Stimulated activated CD4-positive, alpha-beta T cell treated with anti-CD3 and anti-CD28 coated beads, Interleukin-15, amount 100 ng/mL, for 24 hours (primary cell): ENCODE measurements around the gene FSTL4.

Experiments
- DNase-seq: peaks from one replicate; pipeline ENCODE4 v3.0.0-alpha.2; 2020

FSTL4 gene

DNA sequence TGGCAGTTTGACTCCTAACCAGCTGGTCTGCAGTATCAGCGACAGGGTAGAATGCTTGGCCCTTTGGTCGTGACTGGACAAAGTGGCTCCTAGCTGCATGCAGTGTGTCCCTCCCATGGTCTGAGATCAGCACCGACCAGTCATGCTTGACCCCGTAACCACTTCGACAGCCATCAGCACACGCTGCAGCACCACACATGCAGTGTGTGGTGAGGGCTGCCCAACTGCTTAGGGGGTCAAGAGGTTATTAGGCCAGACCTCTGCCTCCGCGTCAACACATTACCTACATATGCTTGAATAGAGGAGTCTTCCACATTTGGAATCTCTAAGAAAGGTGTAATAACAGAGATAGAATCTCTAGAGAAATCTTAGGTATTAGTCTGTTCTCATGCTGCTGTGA is 139.1 kb downstream of the FSTL4 start:
- no peak for DNase-seq

DNA sequence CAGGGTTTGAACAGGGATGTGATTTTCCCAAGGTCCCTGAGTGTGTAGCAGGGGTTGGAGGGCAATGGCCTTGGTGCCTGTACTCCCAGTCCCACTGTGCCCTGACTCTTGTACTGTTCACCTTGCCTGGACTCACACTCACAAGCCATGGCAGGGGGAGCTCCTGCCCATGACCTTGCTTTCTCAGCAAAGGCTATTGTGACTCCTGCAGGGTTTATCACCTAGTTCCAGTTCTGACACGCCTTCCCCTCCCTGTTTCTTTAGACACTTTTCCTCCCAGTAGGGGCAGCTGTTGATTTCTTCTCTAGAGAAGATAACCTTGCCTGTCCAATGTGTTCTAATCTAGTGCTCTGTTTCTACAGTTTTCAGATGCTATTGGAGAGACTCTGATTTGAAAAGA is 139.5 kb downstream of the FSTL4 start:
- DNase-seq = no peak

DNA sequence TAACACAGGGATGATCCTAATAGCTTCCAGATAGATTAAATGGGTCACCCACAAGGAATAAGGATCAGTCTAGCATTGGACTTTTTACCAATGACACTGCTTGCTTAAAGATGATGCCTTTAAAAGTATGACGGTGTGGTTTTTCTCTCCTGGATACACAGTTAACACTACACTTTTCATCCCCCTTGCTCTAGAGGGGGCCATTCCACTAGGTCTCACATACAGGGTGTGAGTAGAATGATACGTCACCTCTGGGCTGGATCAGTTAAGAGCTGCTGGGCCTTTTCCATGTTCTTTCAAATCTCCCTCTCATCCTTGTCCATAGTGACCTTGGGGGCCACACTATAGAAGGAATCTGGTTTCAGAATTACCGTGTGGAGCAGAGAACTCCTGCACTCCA is 140.6 kb downstream of the FSTL4 start:
- DNase-seq = no peak

DNA sequence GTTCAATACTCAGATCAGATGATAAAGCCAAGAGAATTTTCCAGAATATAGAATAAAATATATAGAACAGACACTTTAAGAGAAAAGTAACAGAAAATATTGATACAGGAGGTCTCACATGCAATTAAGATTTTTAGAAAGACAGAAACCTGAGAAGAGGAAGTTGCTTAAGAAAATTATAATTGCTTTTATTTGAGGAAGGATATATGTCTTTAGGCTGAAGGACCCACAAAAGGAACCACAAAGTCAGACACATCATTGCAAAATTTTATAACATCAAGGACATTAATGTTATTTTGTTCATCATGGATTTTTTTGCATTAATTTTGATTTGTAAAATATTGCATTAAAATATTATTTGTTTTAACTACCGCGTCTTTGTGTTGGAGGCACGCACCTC is 141.5 kb downstream of the FSTL4 start:
- no peak for DNase-seq

DNA sequence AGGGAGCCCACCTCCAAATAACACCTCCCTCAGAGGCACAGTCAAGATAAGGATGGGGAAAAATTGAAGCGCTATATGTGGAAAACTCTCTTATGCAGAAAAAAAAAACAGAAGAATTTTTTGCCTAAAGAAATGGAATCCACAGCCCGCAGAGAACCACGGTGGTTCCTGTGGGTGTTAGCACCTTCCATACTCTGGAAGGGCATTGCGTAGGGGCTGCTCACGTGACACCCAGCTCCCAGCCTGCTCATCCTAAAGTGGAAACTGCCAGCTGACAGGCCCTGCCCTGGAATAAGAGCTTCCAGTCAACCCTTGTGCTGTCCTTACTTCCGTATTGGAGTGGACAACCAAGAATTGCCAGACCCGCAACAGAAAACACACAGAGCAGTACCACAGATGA is 142.5 kb downstream of the FSTL4 start:
- no peak for DNase-seq

DNA sequence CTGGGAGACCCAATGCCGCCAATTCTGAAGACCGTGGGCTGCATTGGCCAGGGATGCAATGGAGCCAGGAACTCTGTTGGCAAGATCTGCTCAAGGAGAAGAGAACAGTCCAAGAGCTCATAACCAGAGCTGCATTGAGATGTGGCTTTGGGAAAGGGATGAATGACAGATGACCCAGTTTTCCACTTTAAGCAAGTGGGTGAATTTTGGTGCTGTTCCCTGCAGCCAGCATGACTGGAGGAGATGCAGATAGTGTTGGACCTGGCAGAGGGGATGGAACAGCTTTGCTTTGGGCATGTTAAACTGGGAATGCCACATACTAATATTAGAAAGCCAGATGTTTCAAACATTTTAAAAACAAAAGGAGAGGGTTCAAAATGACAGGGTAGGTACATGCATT is 143.1 kb downstream of the FSTL4 start:
- DNase-seq = no peak

DNA sequence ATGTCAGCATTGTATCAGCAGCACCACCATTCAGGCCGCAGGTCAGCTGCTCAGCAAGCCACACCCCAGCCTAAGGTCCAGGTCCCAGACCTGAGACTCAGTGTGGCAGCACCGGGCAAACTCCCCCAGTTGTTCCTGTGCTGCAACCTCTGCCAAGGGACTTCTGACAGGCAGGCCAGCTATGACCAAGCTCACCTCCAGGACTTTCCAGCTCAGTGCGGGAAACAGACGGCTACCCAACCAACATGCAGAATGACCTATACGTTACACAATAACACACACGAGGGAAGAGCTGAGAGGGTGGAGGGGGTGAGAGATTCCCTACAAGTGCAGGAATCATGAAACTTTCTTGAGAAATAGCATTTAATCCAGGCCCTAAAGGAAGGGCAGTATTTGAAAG is 143.7 kb downstream of the FSTL4 start:
- no peak for DNase-seq

DNA sequence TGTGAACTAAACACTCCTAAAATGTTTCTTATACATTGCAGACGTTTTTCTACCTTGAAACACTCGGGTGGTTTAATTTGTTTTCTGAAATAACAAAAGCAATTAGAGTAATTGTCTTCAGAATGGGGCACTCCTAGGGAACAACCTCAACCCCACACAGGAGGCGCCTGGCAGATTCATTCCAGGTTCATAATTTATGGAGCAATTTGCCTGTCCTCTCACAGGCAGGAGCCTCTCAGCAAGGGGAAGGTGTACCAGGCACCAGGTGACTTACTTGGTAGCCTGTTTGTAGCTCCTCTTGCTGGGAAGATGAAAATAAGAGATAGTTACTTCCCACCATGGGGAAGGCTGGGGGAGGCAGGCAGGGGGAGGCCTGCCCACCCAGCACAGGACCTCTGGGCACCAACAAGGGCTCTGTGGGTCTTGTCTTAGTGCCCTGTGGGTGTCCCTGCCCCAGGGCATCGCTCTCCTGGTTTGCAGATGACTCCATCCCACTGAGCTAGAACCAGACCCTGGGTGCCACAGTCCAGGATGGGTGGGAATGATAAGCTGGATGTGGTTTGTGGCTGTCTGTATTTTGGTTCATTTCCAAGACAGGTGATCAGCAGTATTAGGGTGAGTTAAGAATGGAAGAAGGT is 144.4 kb downstream of the FSTL4 start:
- no peak for DNase-seq

DNA sequence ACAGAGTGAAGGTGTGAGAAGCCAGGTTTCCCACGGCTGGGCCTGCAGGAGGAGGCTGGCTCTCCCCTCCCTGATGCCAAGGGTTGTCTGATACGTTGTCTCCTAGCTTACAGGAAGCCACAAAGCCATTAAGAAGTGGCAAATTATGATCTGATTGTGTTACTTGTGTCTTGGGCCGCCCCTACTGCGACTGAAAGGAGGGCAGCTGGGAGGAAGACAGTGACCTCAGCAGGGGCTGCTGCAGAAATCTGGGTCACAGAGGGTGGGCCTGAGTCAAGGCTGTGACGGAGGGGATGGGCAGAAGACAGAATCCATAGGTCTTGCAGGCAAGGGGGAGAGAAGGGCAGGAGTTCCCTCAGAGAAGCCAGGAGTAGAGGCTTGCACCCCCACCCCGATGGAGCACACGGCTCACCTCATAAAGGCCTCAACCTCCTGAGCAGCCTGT is 145.0 kb downstream of the FSTL4 start:
- no peak for DNase-seq

DNA sequence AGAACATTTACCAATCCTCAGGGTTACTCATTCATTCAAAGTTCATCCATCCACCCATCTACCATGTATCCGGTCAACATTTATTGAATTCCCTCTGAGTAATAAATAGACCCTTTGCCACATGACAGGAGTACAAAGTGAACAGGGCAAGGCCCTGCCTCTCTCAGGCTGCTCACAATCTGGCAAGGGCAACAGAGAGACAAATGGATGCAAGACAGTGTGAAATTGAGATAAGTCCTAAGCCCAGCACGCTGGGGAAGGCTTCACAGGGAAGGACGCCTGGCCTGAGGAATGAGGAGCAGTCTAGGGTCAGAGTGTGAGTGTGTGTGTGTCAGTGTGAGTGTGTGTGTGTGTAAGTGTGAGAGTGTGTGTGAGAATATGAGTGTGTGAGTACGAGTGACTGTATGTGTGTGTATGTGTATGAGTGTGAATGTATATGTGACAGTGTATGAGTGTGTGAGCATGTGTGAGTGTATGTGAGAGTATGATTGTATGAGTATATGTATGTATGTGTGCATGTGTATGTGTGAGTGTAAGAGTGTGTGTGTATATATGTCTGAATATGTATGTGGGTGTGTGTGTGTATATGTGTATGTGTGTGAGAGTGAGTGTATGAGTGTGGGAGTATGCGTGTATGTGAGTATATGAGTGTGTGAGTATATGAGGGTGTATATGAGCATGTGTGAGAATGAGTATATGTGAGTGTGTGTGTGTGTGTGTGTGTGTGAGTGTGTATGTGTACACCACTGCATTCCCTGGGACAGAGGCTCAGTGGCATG is 145.6 kb downstream of the FSTL4 start:
- no peak for DNase-seq

DNA sequence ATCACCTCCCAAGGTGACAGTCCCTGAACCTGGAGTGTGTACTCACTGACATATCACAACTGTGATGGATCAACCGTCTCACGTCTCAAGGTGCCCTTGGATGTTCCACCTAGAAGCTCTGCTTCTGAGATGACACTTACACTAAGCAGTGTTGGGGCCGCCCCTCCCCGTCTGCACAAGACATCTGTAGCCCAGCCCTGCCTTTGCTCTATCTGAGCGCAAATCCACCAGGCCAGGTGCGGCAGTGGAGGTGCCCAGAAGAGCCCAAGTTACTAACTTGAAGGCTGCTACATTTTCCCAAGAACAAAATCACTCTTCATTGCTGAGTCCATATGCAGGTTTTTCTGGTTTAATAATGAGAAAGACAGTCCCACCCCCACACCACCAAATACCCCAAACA is 148.3 kb downstream of the FSTL4 start:
- DNase-seq = no peak

DNA sequence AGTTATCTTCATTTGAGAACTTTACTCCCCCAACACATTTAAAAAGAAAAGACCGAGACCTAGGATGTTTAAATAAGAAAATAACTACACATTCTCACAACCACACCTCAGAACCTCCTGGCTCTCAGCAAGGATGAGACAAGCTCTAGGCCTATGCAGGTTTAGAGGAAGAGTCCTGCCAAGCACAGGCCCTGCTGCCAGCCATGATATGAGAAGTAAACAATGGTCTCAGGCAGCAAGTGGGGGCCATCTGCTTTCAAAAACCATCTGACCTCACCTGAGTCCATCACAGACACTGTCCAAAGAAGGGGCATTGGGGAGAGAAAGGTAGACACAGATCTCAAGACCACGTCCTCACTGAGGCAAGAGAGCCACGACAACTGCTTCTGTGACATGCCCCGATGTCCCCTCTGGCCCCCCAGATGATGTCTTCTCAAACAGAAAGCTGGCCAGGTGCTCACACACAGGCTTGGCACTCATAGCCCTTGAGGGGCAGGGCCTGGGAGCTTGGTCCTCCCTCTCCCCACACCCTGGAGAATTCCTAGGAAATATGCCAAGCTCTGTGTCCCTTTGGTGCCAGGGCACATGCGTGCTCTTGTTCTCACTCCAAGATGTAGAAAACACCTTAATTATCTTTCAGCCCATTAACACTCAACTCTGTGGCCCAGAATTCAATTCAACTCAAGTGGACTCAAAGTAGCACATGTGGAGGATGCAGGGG is 150.4 kb downstream of the FSTL4 start:
- DNase-seq = no peak

DNA sequence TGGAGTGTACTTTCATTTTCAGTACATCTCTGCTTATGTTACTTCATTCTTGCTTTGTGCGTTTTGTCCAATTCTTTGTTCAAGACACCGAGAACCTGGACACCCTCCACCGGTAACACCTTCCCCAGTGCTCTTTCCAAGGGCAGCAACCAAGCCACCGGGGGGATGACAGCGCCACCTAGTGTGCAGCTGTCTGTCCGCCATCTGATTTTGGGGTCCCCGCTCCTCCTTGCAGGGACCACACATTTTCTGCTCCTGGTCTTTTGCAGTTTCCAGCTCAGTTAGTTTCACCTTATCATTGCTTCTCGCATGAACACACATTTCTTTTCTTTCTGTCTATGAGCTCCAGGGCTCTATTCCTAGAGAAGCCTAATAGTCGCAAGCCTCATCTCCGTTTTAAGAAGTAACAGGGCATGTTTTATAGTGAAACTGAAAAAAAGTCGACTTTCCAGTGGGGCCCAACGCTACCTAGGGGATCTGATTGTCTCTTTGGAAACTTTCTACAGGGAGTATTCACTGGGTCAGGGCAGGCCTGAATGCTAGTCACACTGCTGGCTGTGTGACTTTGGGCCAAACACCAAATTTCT is 152.1 kb downstream of the FSTL4 start:
- peak; percentile 62 for DNase-seq

DNA sequence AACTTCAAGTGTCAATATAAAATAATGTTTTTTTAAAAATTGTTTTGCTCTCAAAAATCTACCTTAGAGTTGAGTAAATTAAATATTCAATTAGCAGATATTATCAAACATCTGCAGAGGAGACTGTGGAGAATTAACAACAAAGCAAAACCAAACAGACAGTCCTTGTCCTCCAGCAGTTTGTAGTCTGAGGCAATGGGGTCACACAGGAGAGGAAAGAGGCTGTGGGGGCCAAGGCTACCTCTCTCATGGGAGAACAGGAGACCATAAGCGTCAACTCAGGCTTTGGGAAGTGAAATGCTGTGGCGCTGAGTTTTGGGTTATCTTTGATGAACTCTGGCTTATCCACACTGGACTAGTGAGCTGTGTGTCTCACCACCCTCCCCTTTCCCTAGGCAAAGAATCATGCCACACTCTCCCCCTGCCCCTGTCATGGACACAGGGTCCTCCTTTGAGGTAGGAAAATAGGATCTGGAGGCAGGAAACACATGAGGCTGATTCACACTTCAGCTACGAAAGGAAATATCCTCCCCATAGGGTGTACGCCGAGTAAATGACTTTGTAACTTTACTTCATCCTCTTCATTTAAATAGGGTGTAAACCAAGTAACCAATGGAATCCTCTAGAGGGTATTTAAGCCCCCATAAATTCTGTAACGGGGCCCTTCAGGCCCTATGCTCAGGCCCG is 152.7 kb downstream of the FSTL4 start:
- no peak for DNase-seq

DNA sequence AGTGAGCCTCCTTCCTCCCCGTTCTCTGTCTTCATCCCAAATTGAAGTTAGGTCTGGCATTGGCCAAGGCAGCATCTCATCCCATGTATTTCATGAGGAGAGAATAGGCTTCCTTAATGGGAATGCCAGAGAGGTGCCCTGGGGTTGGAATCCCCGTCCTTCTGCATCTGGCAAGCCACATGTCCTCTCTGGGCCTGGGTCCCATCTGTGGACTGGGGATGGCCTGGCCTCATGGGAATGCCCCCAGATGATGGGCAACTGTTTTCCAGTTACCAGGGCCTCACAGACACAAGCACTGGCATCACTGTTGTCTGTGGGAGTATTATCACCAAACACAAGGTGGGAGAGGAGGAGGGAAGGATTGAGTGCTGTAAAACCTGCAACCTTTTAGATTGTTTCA is 153.9 kb downstream of the FSTL4 start:
- no peak for DNase-seq

DNA sequence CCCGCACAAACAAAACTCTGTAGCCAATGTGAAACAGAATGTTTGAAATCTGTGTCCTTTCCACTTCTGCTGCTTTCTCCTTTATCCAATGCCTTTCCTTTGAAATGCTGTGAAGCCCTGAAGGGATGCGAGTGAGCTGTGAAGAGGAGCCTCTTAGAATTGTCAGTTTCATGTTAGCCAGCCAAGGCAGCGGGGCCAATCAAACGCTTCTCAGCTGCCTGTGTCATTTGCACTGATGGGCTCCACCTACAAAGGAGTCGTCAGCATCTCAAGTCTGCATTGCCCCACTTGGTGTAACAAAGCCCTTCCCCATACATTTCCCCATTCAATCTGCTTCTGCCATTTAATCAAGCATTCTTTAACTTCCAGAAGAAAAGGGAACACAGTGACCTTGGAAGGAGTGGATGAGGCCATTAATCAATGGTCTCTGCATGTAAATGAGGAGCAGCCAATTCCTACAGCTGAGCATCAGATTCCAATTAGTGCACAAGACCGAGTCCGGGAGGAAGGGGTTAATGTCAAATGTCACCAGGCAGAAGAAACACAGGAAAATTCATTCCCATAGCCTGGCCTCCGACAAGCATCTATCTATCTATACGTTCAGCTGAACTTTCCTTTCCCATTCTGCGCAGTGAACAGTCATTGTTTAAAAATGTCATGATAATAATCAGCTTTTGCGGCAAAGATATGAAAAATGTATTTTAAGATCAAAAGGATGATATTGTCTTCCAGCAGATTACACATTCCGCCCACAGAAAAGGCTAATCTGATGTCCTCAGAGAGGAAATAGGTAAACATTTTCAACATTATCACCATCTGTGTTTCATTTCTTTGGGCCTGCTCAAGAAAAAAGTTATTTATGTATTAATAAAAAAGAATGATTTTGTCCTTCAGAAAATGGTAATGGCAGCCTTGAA is 154.6 kb downstream of the FSTL4 start:
- no peak for DNase-seq

DNA sequence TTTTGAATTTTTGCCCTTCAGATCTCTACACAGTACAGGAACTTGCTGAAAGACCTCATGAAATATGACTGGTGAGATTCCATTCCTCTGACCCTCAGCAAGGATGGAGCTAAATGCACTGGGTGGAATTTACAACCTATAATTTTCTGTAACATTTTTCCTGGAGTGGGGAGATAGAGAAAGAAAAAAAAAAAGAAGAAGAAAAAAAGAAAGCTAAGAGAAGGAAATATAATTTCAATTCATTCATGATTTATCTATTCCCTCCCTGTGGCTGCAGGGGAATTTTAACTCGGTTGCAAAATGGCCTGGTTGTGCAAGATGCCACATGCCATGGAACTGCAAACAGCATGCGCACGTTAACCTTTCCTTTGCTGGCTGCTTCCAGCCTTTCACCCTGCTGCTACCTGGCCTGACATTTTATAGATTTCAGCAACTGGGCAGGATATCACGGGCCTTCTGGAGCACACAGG is 155.4 kb downstream of the FSTL4 start:
- DNase-seq = no peak

DNA sequence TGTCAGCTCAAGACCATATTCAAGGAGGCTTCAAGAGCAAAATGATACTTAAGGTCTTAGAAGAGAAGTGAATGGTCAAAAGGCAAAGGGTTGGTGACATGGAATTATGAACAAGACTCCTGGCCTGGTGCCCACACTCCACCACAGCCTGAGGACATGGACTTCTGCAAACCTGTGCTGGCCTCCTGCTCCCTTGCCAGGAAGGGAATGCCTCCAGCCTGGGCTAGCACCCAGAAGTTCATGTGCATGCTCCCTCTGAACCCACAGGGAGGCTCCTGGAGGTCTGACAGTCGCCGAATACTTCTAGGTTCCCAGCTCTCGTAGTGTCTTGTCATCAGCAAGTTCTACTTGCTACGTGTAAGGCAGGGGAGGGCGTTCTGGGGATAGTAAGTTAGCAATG is 156.7 kb downstream of the FSTL4 start:
- DNase-seq = no peak

DNA sequence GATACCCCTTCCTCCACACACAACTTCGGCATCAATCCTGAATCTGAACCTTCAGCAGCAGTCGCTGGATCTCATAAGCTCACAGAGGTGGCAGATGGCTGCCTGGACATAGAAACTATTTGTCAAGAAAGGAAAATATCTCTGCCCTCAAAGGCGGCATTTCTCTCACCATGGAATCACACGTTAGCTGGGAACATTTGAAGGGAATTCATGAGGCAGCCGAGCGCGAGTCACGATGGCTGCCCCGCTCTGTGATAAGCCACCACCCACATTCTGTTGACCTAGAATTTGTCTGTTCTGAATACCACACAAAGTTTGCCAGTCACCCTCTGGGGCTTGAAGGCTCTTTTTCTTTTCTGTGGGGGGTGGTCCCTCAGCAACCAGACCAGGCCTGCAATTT is 157.9 kb downstream of the FSTL4 start:
- no peak for DNase-seq

DNA sequence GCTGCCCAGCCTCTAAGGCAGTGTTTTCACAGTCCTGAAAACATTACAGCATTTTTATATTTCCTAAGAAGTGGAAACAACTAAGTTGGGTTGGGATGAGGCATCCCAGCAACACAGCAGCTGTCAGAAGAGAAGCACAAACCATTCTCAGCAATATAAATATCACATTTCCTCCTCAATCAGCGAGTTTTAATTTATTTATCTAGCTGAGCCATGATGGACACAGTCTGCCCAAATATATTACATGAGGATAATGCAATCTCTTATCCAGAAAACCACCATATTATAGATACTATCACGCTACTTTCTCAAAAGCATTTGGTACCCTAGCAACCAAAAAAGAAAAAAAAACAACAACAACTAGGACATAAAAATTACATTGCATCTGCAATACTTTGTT is 158.5 kb downstream of the FSTL4 start:
- no peak for DNase-seq

DNA sequence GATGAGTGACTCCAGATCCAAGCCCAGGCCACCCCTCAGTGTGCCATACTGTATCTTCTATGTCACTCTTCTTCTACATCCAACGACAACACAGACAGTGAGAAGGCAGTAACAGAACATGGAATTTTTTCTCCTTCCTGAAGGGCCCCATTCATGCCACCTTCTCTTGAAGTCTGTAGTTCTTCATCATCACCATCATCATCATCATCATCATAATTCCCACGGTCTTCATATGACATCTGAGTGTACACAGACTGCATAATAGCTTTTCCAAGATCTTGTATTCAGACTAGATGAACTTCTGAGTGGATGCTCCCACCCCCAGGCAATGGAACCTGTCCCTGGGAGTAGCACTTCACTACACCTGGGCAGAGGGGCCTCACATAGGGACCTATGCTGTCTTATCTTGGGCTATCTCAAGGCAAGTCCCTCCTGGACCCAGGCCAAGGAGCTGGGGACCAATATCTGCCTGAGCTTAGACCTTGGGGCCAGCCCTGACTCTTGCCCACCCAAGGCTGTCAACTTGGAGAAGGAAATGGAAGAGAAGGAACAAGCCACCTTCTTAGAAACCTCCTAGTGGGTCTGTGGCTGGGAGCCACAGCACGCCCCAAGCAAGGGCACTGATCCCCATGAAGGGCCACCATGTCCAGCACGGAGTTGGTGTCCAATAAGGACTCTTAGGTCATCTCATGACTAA is 159.1 kb downstream of the FSTL4 start:
- no peak for DNase-seq
